ENCODE measurements around the gene REV3L. TPM values are rescaled to one million over a fixed set of nuclear protein-coding genes. Genes with fewer than 3 reads are reported as not detected.

The REV3L gene
- total RNA-seq, 4 donors from 2014 or later = 38.9 to 50.4 (median 45.3) TPM

- Histone ChIP-seq H3K4me1 (no peaks in the 10 kb centered on the region), H3K27ac (replicated peaks in 1 of 4) (no peak overlapping the region), H3K4me3 (no peak overlapping the region), H3K9me3 (peaks cover 0 to 21% (median 21%) of the 10 kb centered on the region in 4 donors), H3K36me3 (peaks cover 41 to 83% (median 62%) of the 10 kb centered on the region in 4 donors), H3K27me3 (no peaks in the 10 kb centered on the region)
- 100% methylated on average over 3 of the region's 3 CpGs for WGBS
- intact Hi-C loops (cut with DNase I) = no loop called here
- no peak for TF ChIP-seq POLR2AphosphoS5 (IDR thresholded peaks at IDR 0.05)
- no peak for TF ChIP-seq EP300 (IDR thresholded peaks at IDR 0.05)
- TF ChIP-seq CTCF (IDR thresholded peaks at IDR 0.05) = no peak
- TF ChIP-seq POLR2A (IDR thresholded peaks at IDR 0.05; ENCODE audit: low read depth) = no peak
- no peak for DNase-seq (ENCODE audit: extremely low spot score)
Measured at GRCh38 chr6:111276736-111277135, 206.3 kb downstream of the REV3L start.

GRCh38 chr6:111276335-111276734 lies 206.7 kb downstream of the REV3L start:
- Histone ChIP-seq H3K4me3 (no peak overlapping the region), H3K9me3 (peaks cover 0 to 21% (median 21%) of the 10 kb centered on the region in 4 donors), H3K36me3 (peaks cover 41 to 83% (median 62%) of the 10 kb centered on the region in 4 donors), H3K27me3 (no peaks in the 10 kb centered on the region), H3K4me1 (no peaks in the 10 kb centered on the region), H3K27ac (replicated peaks in 1 of 4) (no peak overlapping the region)
- WGBS = 100% methylated on average over 2 of the region's 2 CpGs
- intact Hi-C loops (cut with DNase I) = no loop called here
- DNase-seq (ENCODE audit: extremely low spot score) = no peak
- TF ChIP-seq EP300 (IDR thresholded peaks at IDR 0.05) (no peak), POLR2AphosphoS5 (IDR thresholded peaks at IDR 0.05) (no peak), CTCF (IDR thresholded peaks at IDR 0.05) (no peak), POLR2A (IDR thresholded peaks at IDR 0.05; ENCODE audit: low read depth) (no peak)

- Histone ChIP-seq H3K36me3 (peaks cover 41 to 78% (median 67%) of the 10 kb centered on the region in 4 donors), H3K9me3 (peaks cover 0 to 21% (median 21%) of the 10 kb centered on the region in 4 donors), H3K27me3 (no peaks in the 10 kb centered on the region), H3K27ac (replicated peaks in 1 of 4) (no peak overlapping the region), H3K4me3 (no peak overlapping the region), H3K4me1 (no peaks in the 10 kb centered on the region)
- DNase-seq (ENCODE audit: extremely low spot score) = no peak
- no peak for TF ChIP-seq POLR2A (IDR thresholded peaks at IDR 0.05; ENCODE audit: low read depth)
- TF ChIP-seq POLR2AphosphoS5 (IDR thresholded peaks at IDR 0.05) = no peak
- no peak for TF ChIP-seq CTCF (IDR thresholded peaks at IDR 0.05)
- no peak for TF ChIP-seq EP300 (IDR thresholded peaks at IDR 0.05)
- intact Hi-C loops (cut with DNase I) = no loop called here
- 94% methylated on average over 3 of the region's 3 CpGs for WGBS
Measured at GRCh38 chr6:111274593-111275217, 208.3 kb downstream of the REV3L start.

DNA sequence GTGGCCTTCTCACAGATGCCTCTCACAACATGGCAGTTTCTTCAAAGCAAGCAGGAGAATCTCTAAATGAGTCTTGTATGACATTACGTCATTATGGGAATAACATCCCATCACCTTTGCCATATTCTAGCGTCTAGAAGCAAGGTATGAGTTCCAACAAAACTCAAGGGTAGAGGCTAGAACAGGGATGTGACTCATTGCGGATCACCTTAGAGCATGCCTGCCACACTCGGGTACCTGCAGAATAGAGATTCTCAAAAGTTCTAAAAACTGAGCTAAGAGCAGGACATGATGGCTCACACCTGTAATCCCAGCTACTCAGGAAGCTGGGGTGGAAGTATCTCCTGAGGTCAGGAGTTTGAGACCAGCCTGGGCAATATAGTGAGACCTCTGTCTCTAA lies 212.9 kb downstream of the REV3L start:
- H3K36me3 ChIP-seq = peaks cover 32 to 73% (median 56%) of the 10 kb centered on the region in 4 donors
- intact Hi-C loops (cut with DNase I) = no loop called here

DNA sequence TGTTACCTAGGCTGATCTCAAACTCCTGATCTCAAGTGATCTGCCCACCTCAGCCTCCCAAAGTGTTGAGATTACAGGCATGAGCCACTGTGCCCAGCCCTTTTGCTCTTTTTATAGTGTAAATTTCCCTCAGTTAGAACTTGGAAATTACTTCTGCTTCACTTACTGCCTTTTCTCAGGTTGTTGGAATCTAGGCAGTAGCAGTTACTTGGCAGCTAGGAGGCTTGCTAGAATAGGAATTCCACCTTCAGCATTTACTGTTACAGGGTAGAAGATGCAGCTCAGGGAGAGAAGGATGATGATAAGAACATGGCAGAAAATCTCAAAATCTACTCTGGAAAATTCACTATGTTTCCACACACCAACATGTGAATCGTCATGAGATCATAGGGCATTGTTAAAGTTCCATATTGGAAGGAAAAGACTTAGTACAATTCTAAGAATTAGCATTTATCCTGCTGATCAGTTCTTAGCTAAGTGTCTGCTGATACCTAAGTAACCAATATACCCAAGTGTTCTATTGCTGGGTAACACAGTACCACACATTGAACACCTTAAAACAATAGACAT lies 213.5 kb downstream of the REV3L start:
- intact Hi-C loops (cut with DNase I) = no loop called here
- WGBS = 94% methylated on average over 1 of the region's 1 CpG

More for the DNA sequence above, 212.9 kb downstream of the REV3L start:
- DNase-seq (ENCODE audit: extremely low spot score) = no peak
- WGBS = 96% methylated on average over 4 of the region's 4 CpGs
- Histone ChIP-seq H3K4me3 (no peak overlapping the region), H3K27me3 (no peaks in the 10 kb centered on the region), H3K4me1 (no peaks in the 10 kb centered on the region), H3K27ac (replicated peaks in 1 of 4) (no peak overlapping the region), H3K9me3 (peaks cover 0 to 17% (median 15%) of the 10 kb centered on the region in 4 donors)
- TF ChIP-seq EP300 (IDR thresholded peaks at IDR 0.05) = no peak
- no peak for TF ChIP-seq POLR2A (IDR thresholded peaks at IDR 0.05; ENCODE audit: low read depth)
- no peak for TF ChIP-seq POLR2AphosphoS5 (IDR thresholded peaks at IDR 0.05)

More for the DNA sequence above, 213.5 kb downstream of the REV3L start:
- Histone ChIP-seq H3K4me1 (no peaks in the 10 kb centered on the region), H3K9me3 (peaks cover 0 to 11% (median 9%) of the 10 kb centered on the region in 4 donors), H3K27me3 (no peaks in the 10 kb centered on the region), H3K36me3 (peaks cover 27 to 73% (median 56%) of the 10 kb centered on the region in 4 donors), H3K27ac (replicated peaks in 1 of 4) (no peak overlapping the region), H3K4me3 (no peak overlapping the region)
- DNase-seq (ENCODE audit: extremely low spot score) = no peak
- TF ChIP-seq EP300 (IDR thresholded peaks at IDR 0.05) (no peak), POLR2AphosphoS5 (IDR thresholded peaks at IDR 0.05) (no peak), POLR2A (IDR thresholded peaks at IDR 0.05; ENCODE audit: low read depth) (no peak), CTCF (IDR thresholded peaks at IDR 0.05) (no peak)

Measured in esophagus muscularis mucosa (tissue), 4 donors.